Cerebellar nuclear complex (tissue), 1 donor: ENCODE measurements around the gene ADCY5.

Experiments used
- DNase-seq, 2 experiments: peaks; one replicate each; lab custom pipeline; 2025; lab: John Stamatoyannopoulos, UW

The ADCY5 gene

GRCh38 chr3:123286308-123287023 is 162.4 kb downstream of the ADCY5 start:
- DNase-seq, result peak in 1 of 2 experiments; percentile 11

- DNase-seq, result no peak
Measured at GRCh38 chr3:123285931-123286307, 163.0 kb downstream of the ADCY5 start.

- DNase-seq, result no peak
Measured at GRCh38 chr3:123285479-123285878, 163.4 kb downstream of the ADCY5 start.

DNA sequence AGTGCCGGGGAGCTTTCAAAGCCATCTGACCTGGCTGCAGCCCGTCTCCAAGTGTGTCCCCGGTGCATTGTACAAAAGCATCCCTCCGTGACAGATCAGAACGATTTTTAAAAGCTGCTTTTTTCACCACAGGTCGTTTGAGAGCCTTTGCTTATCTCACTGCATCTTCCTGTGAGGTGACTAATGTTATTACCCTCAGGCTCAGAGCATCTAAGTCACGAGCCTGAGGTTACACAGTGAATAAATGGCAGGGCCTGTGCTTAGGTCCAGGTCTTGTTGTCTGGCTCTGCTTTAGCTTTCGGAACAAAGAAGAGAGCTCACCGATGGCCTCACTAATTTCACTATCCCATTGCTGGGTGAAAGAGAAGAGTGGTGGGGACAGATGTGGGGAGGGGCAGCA is 163.8 kb downstream of the ADCY5 start:
- DNase-seq, result no peak

DNA sequence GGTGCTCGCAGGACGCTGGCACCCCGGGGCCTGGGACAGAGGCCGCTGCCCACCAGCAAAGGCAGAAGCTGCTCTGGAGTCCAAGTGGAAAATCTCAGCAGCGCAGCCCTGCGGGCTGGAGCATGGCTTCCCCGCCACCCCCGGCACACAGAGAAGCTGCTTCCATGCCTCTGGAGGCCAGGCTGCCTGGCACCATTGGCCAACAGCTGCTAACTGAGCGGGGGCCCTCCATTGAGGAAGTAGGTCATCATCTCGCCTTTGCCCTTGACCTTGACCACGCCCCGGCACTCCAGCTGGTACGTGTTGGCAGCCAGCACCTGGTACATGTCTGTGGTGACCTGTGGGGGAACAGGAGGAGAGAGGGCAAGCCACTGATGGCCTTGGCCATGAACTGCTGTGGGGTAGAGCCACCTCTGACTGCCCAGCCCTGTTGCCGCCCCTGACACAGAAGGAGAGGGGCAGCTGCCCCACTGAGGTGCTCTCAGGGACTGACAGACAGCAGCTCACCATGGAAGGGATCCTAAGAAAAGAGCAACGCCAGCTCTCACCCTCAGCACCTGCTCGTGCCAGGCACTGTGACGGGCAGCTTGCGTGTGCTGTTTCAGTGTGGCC is 164.4 kb downstream of the ADCY5 start:
- DNase-seq, result no peak

DNA sequence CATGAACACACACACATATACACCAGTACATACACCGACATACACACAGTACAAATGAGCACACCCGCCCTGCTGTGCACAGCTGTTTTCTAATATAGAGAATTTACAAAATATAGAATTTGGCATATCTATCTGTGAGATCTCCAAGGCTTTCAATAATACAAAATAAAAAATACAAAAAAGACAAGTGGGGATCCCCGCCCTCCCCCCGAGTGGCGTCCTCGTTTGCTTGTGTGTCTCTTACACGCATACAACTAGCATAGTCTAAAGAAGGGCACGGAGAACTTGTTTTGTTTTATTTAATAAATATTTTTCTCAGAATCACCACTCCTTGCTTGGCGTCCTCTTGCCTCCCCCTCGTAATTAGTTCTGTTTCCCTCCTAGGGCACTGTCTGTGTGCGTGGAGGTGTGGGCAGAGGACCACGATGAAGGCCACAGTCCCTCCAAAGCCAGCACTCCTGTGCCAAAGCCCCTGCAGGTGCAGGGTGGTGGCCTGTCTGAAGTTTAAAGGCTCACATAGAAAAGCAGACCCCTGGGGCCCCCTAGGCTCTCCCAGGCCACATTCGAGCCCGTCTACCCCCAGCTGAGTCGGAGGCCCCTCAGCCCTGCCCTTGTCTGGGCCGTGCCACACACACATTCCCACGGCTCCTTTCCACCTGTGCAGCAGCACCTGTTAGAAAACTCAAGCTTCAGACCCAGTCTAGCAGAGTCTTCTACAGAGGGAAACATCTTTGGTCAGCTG is 165.1 kb downstream of the ADCY5 start:
- DNase-seq, result no peak

DNA sequence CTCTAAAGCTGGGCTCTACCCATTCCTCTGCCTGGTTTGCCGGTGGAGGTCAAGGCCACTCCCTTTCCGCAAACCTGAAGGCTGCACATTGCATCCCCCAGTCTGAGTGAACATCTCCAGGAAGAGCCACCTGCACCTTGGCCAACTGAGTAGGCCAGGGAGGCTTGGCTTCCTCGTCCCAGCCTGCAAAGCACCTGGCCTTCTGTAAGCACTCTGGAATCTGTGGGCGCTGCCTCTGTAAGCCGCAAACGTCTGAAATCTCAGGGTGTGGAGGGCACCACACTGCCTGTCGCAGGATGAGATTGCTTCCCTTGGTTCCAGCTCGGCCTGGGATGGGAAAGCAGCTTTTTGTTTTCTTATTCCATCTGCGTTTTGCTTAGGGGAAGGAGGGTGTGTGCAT is 165.8 kb downstream of the ADCY5 start:
- no peak for DNase-seq

DNA sequence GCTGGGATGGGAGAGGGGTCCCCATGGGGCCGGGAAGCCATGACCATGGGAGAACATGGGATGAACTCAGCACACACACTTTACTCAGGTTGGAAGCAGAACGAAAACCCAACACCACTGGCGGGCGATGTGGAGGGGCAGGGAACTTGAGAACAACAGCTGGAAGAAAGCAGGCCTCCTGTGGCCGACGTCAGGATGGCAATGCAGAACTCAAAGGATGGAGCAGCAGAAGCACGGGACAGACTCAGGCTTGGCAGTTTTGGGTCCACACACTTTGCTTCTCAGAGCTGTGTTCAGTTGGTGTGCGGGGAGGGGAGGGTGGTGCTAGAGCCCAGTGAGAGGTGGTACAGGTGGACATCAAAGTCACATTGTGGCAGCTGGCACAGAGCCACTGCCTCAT is 166.4 kb downstream of the ADCY5 start:
- DNase-seq, result no peak

DNA sequence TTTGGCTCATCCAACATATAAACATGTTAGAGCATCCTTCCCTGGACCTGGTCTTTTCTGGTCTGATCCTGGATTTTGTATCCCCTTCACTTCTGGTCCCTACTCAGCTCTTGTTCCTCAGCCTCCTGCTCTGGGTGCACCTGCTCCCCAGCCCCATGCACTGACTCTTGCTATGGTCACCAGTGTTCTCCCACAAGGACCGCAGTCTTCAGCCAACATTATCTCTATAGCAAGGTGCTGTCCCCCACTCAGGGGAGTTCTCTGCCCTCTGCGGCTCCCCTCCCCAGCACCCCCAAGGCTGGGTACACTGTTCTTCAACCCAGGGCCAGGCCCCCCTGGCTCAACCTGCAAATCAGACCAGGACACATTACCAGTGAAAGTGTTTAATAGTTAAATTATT is 167.0 kb downstream of the ADCY5 start:
- no peak for DNase-seq

DNA sequence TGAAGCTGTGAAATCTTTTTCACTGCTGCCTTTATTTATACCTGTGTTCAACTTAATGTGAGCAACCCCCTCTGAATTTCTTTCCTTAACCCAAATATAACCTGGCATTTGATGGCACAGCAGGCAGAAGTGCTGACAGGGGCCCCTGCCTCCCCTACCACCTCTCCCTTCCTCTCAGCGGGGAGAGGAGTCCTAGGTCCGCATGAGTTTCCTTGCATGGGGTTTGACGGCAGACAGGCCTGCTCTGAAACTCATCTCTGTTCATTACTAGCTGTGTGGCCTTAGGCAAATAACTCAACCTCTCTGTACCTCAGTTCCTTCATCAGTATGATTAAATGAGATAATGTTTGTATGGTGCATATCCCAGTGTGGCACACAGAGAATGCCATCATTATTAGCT is 167.5 kb downstream of the ADCY5 start:
- DNase-seq, result no peak

- no peak for DNase-seq
Measured at GRCh38 chr3:123279121-123279520, 169.8 kb downstream of the ADCY5 start.

GRCh38 chr3:123278446-123278845 is 170.4 kb downstream of the ADCY5 start:
- DNase-seq, result no peak

- no peak for DNase-seq
Measured at GRCh38 chr3:123277106-123277505, 171.8 kb downstream of the ADCY5 start.

DNA sequence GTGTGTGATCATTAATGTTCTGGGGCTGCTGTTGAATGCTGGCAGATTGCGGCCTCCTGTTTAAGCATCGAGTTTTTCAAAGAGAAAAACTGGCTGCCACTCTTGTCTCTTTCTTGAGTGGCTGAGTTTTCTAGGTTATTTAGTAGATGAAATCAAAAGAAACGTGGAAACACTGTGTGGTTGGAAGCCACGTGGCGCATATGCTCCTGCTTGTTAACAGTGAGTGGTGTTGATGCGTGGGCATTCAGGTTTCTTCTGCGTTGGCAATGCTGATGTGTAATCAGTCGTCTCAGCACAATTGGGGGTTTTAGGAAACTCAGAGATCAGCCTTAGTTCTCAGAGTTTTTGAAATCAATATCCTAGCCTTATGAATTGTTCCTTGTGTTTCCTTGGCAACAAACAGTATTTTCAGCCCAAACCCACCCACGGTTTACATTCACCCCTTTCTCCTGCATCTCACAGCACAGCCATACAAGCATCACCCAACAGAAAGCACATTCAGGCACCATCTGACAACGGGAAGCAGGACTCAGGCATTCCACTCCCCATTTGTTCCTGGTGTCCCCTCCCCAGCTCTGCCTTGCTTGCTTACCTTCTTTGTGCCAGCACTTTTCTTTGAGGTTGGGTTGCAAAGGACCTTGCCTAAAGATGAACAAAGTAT is 172.4 kb downstream of the ADCY5 start:
- DNase-seq, result no peak

DNA sequence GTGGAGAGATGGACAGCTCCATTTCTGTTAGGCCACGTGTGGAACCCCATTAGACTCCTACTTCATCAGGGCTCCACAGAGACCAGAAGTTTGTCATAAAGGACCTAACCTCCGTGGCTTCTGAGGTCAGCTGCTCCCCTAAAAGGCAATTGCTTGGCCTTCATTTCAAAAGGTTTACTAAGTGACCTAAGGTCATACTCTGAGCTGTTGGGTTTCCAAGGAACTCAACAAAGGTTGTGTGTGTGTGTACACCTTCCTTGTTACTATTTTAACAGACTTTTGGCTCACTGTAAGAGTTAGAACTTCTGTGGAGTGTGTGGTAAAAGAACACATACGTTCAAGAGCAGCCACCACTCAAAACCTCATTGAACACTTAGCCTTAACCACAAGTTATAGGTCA is 173.2 kb downstream of the ADCY5 start:
- no peak for DNase-seq

- DNase-seq, result no peak
Measured at GRCh38 chr3:123272547-123272946, 176.3 kb downstream of the ADCY5 start.

DNA sequence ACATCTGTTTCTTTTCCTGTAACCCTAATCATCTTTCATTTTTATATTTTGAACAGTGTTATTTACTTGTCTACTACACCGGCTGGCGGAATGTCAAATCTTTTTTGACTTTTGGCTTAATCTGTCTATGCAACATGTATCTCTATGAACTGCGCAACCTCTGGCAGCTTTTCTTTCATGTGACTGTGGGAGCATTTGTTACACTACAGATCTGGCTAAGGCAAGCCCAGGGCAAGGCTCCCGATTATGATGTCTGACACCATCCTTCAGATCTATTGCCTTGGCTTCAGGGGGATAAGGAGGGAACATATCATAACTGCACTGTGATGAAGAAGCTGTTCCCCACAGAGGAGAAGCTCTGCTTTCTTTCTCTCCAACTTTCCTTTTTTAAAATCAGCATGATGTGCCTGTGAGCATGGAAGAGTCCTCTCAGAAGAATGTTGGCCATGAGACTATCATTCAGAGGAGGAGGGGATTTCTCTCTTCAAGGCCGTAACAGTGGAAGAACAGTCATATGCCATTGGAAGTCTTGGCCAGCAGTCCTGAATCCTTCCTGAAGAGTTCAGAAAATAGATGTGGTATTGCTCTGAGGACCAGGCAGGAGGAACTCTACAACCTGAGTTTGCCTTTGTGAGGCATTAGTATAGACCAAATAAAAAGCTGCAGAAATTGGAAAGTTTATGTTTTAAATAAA is 177.3 kb downstream of the ADCY5 start:
- no peak for DNase-seq

DNA sequence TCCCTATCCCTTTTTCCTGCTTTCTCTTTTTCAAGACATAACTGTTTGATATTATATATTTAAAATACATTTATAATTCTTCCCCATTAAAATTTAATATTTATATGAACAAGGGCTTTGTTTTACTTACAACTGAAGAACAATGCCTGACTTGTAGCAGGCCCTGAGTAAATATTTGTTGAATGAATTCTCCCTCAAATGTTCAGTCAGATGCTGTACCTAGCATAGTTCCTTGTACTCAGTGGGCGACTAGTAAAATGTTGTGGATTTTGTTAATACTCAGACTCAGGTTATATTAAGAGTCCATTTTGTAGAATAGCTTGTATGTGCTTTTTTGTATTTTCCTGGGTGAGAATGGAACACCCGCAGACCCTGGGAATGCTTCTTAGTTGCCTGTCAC is 178.1 kb downstream of the ADCY5 start:
- DNase-seq, result no peak

GRCh38 chr3:123267821-123268220 is 181.1 kb downstream of the ADCY5 start:
- DNase-seq, result no peak

DNA sequence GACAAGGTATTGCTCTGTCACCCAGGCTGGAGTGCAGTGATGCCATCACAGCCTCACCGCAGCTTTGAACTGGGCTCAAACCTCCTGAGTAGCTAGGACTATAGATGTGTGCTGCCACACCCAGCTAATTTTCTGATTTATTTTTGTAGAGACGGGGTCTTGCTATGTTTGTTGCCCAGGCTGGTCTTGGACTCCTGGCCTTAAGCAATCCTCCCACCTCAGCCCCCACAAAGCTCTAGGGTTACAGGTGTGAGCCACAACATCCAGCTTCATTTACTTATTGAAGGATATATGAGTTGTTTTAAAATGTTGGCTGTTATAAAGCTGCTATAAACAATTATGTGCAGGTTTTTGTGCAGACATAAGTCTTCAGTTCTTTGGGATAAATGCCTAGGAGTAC is 184.9 kb downstream of the ADCY5 start:
- DNase-seq, result no peak

GRCh38 chr3:123262868-123263267 is 186.0 kb downstream of the ADCY5 start:
- no peak for DNase-seq

GRCh38 chr3:123262226-123262625 is 186.7 kb downstream of the ADCY5 start:
- DNase-seq, result no peak
